HCT116 (cell line): ENCODE measurements around the gene BTBD2. TPM values are rescaled to one million over a fixed set of nuclear protein-coding genes. Genes with fewer than 3 reads are reported as not detected.

ENCODE experiments used
- ATAC-seq: fragments of 200-7000 bp; cut with Tn5 transposase; 2 replicates; pipeline ENCODE4 v1.9.1; 2020; ENCODE audit warnings: mild to moderate bottlenecking, moderate library complexity
- BruUV-seq: library from RNA; stranded (reverse); fragments of 400-500 nt; replicated peaks from 2 replicates; lab custom pipeline; 2021; lab: Mats Ljungman, UMichigan
- CTCF ChIA-PET: fragments of 300-600 bp; sonication (Branson Sonifier 250); formaldehyde crosslinking; loops from one replicate; lab custom pipeline; 2021; ENCODE audit warnings: antibody characterized with exemption; lab: Charles Lee
- POLR2A ChIA-PET: fragments of 300-600, 350-600 bp; sonication (Branson Sonifier 250); formaldehyde crosslinking; loops from one replicate; lab custom pipeline; 2021; ENCODE audit warnings: antibody characterized with exemption; lab: Charles Lee
- RAD21 ChIA-PET, 2 experiments: fragments of 300-600 bp; sonication (Branson Sonifier 250); formaldehyde crosslinking; loops; one replicate each; lab custom pipeline; 2023; ENCODE audit warnings: low total read pairs in 2 of 2; ENCODE audit not compliant: uncharacterized antibody in 2 of 2, unreplicated experiment in 2 of 2, low non-redundant PET in 1 of 2; lab: Charles Lee
- DNase-seq: peaks from one replicate; pipeline ENCODE4 v3.0.0-alpha.2; 2010; ENCODE audit warnings: low read depth, low spot score
- H2AFZ ChIP-seq: fragments of 200-600 bp; shearing (Covaris generic), sonication (generic); 2 replicates; pipeline ENCODE4 v1.6.1; 2017; ENCODE audit warnings: low read depth, mixed run types, mixed read lengths, antibody characterized with exemption, low read length; ENCODE audit not compliant: poor library complexity, severe bottlenecking
- H3K27ac ChIP-seq: 2 replicates; pipeline ENCODE4 v1.5.1; 2012; ENCODE audit warnings: low read depth, low read length
- H3K27me3 ChIP-seq: fragments of 200-600 bp; sonication (generic); 2 replicates; pipeline ENCODE4 v1.6.1; 2016; ENCODE audit warnings: mixed run types, low read length, mixed read lengths; ENCODE audit not compliant: insufficient read depth
- H3K36me3 ChIP-seq, 2 experiments: fragments of 200-500 bp in 1 of 2; fragments of 200-600 bp in 1 of 2; sonication (Bioruptor generic) in 1 of 2; sonication (generic) in 1 of 2; 2 replicates each; pipeline versions ENCODE4 v1.5.1 to v1.6.1; 2014 to 2016; ENCODE audit warnings: low read length in 2 of 2, inconsistent platforms in 1 of 2, mixed read lengths in 1 of 2, mixed run types in 1 of 2; ENCODE audit not compliant: insufficient read depth in 2 of 2, control insufficient read depth in 1 of 2
- H3K4me1 ChIP-seq, 2 experiments: fragments of 200-600 bp in 1 of 2; sonication (generic) in 1 of 2; 2 replicates each; pipeline versions ENCODE4 v1.5.1 to v1.6.1; 2012 to 2017; ENCODE audit warnings: low read length in 2 of 2, inconsistent platforms in 1 of 2, mild to moderate bottlenecking in 1 of 2, mixed read lengths in 1 of 2, mixed run types in 1 of 2, moderate library complexity in 1 of 2; ENCODE audit not compliant: insufficient read depth in 2 of 2, control insufficient read depth in 1 of 2
- H3K4me2 ChIP-seq: fragments of 200-600 bp; sonication (generic); 2 replicates; pipeline ENCODE4 v1.6.1; 2017; ENCODE audit warnings: mixed run types, low read length, mixed read lengths
- H3K4me3 ChIP-seq, 2 experiments: fragments of 200-600 bp in 1 of 2; sonication (generic) in 1 of 2; replicated peaks in 1 of 2; 2 replicates each; pipeline ENCODE4 v1.5.1; 2011 to 2016; ENCODE audit warnings: low read length in 2 of 2, control low read depth in 1 of 2, low read depth in 1 of 2, mild to moderate bottlenecking in 1 of 2, mixed read lengths in 1 of 2, mixed run types in 1 of 2
- H3K79me2 ChIP-seq: fragments of 200-600 bp; sonication (generic); 2 replicates; pipeline ENCODE4 v1.6.1; 2017; ENCODE audit warnings: mild to moderate bottlenecking, mixed run types, low read length, moderate library complexity, mixed read lengths; ENCODE audit not compliant: insufficient read depth
- H3K9ac ChIP-seq: fragments of 200-600 bp; sonication (generic); 2 replicates; pipeline ENCODE4 v1.6.1; 2016; ENCODE audit warnings: low read length, mixed read lengths
- H3K9me2 ChIP-seq: fragments of 200-600 bp; sonication (generic), shearing (Covaris generic); 2 replicates; pipeline ENCODE4 v1.6.1; 2017; ENCODE audit warnings: mixed run types, mild to moderate bottlenecking, moderate library complexity; ENCODE audit not compliant: insufficient read depth
- H3K9me3 ChIP-seq, 2 experiments: fragments of 200-500 bp in 1 of 2; fragments of 200-600 bp in 1 of 2; sonication (Bioruptor generic) in 1 of 2; sonication (generic) in 1 of 2; 2 replicates each; pipeline ENCODE4 v1.6.1; 2014 to 2017; ENCODE audit warnings: low read length in 2 of 2, mixed read lengths in 2 of 2, inconsistent platforms in 1 of 2, low read depth in 1 of 2, mild to moderate bottlenecking in 1 of 2, mixed run types in 1 of 2, moderate library complexity in 1 of 2; ENCODE audit not compliant: control insufficient read depth in 1 of 2, insufficient read depth in 1 of 2
- H4K20me1 ChIP-seq: fragments of 200-600 bp; sonication (generic), shearing (Covaris generic); 2 replicates; pipeline ENCODE4 v1.6.1; 2017; ENCODE audit warnings: mixed run types, mild to moderate bottlenecking, moderate library complexity; ENCODE audit not compliant: insufficient read depth
- CTCF ChIP-seq, 3 experiments: fragments of 200-600 bp in 1 of 3; sonication (generic) in 1 of 3; IDR thresholded peaks in 2 of 3; conservative IDR thresholded peaks in 1 of 3; 2 replicates each; pipeline ENCODE4 v1.5.1; 2012 to 2017; ENCODE audit warnings: low read depth in 2 of 3, low read length in 2 of 3, antibody characterized with exemption in 1 of 3, borderline replicate concordance in 1 of 3, control low read depth in 1 of 3, mild to moderate bottlenecking in 1 of 3, mixed read lengths in 1 of 3, mixed run types in 1 of 3, moderate library complexity in 1 of 3; ENCODE audit not compliant: insufficient read depth in 1 of 3
- EGR1 ChIP-seq: IDR thresholded peaks from 2 replicates; pipeline ENCODE4 v1.6.1; 2012; ENCODE audit warnings: low read depth
- FOSL1 ChIP-seq: IDR thresholded peaks from 2 replicates; pipeline ENCODE4 v1.6.1; 2012; ENCODE audit warnings: low read depth
- MAX ChIP-seq: IDR thresholded peaks from 2 replicates; pipeline ENCODE4 v1.6.1; 2012
- ZBTB33 ChIP-seq: IDR thresholded peaks from 2 replicates; pipeline ENCODE4 v1.6.1; 2011; ENCODE audit warnings: mild to moderate bottlenecking, low read length, moderate library complexity; ENCODE audit not compliant: insufficient replicate concordance; ENCODE audit errors: extremely low read depth
- intact Hi-C: fragments of 100-400 bp; cut with micrococcal nuclease; formaldehyde crosslinking; loops from 2 replicates; pipeline ENCODE4 v1.10.0; 2022
- total RNA-seq: library from RNA; stranded (reverse); gene quantifications from one replicate; pipeline ENCODE4 v1.2.1, GENCODE V29; 2021; ENCODE audit not compliant: unreplicated experiment

BTBD2 gene
- total RNA-seq, 1 experiment from 2014 or later, result 112 TPM

- TF ChIP-seq ZBTB33 (no peak), EGR1 (no peak), CTCF (IDR thresholded peaks at IDR 0.05 in 2 of 3, conservative IDR thresholded peaks at IDR 0.05 in 1 of 3; ENCODE audit: borderline replicate concordance in 1 of 3, insufficient read depth in 1 of 3, low read depth in 2 of 3, low read length in 2 of 3) (no peak), MAX (no peak), FOSL1 (no peak)
- Histone ChIP-seq H3K27me3 (no peaks in the 10 kb centered on the region), H3K9ac (no peak overlapping the region), H3K79me2 (peaks cover 33% of the 10 kb centered on the region), H4K20me1 (no peaks in the 10 kb centered on the region), H2AFZ (no peak overlapping the region), H3K9me2 (no peaks in the 10 kb centered on the region), H3K27ac (peak overlapping the region; percentile 64), H3K9me3 (no peaks in the 10 kb centered on the region), H3K4me1 (peaks cover 7 to 22% of the 10 kb centered on the region in 2 experiments; a peak in 3 of 4 replicates), H3K36me3 (no peaks in the 10 kb centered on the region), H3K4me2 (peak overlapping the region; percentile 55), H3K4me3 (peak overlapping the region; percentile 34 to 37; a peak in 3 of 4 replicates)
- ATAC-seq, result peak; percentile 79
- DNase-seq, result peak; percentile 73
- intact Hi-C loops, result loop anchor here (5.0 kb wide), 1 partner anchor 136 kb away; the partner anchor contains the start of gene AP3D1
- RAD21 ChIA-PET, result no interaction called here
- no TSS peak for BruUV-seq
- POLR2A ChIA-PET, result interaction anchor here (0.6 kb wide), 1 partner anchor 251 kb away, joined by 3 read pairs; no protein-coding TSS in a partner anchor
- CTCF ChIA-PET, result interaction anchor here (0.5 kb wide), 1 partner anchor 75 kb away, joined by 3 read pairs; no protein-coding TSS in a partner anchor
Measured at GRCh38 chr19:2016041-2016807, 710 bp upstream of the BTBD2 start.
